HG03342 (cell line): Measurements from ENCODE around the gene FAF1.
"Not testable (repeated sequence)": the region's sequence is repeated elsewhere in the genome, so short reads cannot be mapped to it uniquely, and the experiment has no call there.

ENCODE experiments used
- ATAC-seq: cut with Tn5 transposase; IDR thresholded peaks from one replicate; pipeline ENCODE4 v1.9.1; 2021; ENCODE audit warnings: mild to moderate bottlenecking, moderate library complexity; ENCODE audit not compliant: unreplicated experiment

FAF1 gene

DNA sequence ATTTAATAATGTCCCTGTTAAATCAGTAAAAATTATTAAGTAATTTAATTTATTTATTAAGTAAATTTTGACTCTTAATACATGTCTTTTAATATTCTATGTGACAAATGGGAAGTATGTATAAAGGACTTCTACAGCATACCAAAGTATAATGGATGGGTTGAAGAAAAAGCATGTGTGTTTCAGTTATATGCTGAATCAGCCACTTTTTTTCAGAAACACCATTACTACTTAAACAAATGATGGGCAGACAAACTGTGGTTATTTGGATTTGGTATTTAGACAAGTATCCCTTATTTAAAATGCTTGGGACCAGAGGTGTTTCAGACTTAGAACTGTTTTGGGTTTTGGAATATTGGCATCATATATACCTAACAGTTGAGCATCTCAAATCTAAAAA lies 360.5 kb downstream of the FAF1 start:
- ATAC-seq: no peak

DNA sequence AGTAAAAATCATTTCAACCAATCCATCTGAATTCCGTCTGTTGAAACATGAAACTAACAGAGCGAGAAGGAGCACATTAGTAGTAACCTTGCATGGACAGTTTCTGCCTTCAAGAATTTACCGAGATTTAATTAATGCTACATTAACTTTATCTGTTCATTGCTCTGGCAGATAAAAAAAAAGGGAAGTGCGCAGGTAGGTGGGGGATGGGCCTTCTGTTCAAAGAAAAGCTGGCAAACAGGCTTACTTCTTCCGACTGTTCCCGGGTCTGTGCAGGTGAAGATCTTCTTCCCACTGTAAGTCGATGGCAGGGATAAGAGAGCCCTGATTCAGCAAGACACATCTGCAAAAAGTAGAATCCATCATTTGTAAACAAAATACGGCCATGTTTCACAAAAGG lies 364.2 kb downstream of the FAF1 start:
- ATAC-seq: no peak

DNA sequence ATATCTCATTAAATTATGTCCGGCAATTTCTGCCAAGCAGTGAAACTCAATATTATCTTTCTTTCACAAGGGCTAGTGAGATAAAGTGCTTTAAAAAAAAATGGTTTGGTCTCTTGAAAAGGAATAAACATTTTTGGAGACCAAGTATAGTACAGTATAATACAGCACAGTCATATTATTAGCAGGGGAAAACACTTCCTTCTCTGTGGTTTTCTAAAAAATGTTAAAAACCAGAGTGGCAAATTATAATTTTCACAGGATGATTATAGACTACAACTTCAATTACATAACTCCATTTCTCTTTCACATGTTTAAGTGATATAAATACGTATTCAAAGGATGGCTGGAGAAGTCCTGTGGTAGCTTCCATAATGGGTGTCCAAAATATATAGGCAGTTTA lies 366.6 kb downstream of the FAF1 start:
- no peak for ATAC-seq

DNA sequence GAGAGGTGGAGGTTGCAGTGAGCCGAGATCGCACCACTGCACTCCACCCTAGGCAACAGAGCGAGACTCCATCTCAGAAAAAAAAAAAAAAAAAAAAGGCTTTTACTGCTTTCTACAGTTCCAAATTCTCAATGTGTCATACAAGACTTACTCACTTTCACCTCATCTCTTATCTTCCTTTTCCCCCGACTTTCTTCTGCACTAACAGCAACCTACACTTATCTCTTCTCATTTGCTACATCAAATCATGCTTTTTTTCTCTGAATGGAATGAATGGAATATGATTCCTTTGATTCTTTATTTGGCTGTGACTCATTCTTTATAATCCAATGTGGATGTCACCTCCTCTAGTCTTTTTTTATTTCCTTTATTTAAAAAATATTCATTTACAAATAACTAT lies 368.5 kb downstream of the FAF1 start:
- no peak for ATAC-seq

DNA sequence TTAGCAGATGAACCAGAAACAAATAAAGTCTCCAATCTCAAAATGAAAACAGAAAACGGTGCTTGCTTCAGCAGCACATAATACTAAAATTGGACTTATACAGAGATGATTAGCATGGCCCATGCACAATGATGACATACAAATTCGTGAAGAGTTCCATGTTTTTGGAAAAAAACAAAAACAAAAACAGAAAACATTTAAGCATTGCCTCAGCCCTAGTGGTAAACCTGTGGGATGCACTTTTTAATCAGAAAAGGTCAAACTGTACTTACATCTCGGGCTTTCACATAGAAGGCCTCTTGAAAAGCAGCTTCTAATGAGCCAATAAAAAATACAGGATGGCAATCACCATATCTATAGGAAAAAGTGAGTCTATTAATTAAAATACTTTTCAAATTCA lies 377.7 kb downstream of the FAF1 start:
- no peak for ATAC-seq

DNA sequence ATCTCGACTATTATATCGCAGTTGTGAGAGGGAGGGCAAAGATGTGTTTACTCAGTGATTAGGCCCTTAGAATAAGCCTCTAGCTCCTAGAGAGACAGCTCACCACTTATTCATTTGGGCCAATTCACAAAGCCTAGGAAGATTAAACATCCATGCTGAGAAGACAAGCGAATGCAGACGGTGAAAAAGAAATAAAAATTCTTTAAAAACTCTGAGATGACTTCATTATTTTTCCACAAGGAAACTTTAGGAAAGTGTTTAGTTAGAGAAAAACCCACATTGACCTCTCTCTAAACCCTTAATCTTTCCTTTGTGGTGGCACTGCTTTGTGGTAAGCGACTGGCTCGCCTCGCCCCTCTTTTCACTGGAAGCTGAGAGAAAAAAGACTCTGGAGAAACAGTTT lies 390.0 kb downstream of the FAF1 start:
- ATAC-seq: no peak

DNA sequence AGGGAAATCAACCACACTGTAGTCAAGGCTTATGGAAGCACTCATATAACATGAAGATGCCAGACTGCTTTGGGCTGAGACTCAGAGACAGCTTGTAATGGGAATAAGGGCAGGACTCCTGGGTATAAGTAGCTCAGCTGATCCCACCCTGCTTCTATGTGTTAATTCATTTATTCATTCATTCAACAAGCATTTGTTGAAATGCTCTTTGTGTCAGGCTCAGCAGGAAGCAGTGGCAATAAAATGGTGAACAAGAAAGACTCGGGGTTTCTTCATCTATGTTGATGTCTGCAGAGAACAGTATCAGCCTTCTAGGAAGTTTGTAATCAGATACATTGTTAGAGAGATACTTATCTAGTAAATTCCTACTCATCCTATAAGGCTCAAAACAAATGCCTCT lies 391.3 kb downstream of the FAF1 start:
- ATAC-seq: no peak

DNA sequence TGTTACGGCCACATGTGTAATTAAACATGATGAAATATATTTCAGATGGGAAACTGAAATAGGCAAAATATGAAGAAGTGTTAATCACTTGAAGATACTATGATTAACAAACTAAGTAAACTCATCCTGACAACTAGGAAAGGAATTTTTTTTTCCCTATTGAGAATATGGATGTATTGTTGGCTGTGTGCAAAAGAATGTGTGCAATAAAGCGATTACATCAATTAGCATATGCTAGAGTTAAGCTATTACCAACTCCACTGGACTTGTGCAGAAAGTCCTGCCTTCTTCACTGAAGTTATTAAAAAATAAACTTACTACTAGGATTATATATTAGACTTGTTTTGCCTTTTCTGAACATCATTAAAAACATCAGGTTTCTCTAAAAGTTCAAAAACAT lies 393.7 kb downstream of the FAF1 start:
- ATAC-seq: no peak

DNA sequence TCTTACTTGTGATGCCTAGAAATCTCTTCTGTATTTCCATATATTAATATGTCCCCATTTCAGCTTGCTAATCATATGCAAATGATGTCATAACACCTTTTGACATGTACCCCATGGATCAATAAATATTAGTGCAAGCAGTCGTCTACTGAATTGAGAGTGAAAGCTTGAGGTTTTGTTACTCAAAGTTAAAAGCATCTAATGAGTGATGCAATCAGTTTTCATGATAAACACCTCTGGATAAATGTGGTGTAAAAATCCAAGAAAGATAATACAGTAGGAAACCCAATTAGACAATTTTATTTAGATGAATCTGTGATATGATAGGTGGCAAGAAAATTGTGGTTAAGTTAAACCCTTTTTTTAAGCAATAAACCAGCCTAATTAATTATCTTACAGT lies 395.6 kb downstream of the FAF1 start:
- ATAC-seq: no peak

DNA sequence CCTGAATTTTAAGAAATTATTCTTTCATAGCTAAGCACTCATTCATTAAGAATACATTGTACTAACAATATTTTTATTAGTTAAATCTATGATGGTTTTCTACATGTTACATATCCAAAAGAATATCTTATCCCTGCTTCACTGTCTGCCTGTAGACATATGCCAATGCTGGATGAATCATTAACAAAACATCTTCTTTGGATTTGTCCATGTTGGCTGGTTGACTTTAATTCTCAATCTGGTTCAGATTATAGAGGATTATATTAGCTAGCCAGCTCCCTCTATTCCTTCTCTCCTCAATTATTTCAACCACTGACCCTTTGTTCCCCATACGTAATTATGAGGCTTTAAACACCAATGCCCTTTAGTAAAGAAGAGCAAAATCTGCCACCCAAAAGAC lies 398.0 kb downstream of the FAF1 start:
- no peak for ATAC-seq

DNA sequence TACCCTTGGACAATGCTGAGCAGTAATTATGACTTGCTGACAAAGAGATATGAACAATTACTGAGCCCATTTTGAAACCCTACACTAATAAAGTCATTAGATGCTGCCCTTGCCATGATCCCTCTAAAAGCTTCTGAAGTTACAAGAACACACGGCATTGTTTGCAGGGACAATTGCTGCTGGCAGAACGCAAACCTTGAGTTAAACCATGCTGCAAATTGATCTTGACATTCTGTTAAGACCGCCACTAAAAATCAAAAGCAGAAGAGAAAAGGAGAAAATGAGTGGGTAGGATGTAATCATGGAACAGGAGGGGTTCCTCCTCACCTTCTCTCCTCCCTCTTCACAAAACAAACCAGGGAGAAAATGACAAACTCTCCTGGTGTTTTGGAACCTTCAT lies 400.6 kb downstream of the FAF1 start:
- ATAC-seq: no peak

DNA sequence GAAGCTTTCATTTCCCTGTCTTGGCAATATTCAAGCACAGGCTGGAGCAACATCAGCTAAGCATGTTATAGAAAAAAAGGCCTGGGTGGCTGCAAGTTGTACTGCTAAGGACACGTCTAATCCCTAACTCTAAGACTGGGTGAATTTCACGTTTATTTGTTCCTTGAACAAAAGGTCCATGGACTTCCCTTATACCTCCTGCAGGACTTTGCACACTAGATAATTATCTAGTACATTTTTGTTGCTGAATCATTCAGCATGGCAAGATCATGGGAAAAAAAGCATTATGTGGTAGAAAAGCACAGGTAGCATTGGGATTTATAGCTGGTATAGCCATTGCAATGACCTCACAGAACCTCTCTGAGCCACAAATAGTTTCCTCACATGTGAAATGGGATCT lies 406.1 kb downstream of the FAF1 start:
- no peak for ATAC-seq

DNA sequence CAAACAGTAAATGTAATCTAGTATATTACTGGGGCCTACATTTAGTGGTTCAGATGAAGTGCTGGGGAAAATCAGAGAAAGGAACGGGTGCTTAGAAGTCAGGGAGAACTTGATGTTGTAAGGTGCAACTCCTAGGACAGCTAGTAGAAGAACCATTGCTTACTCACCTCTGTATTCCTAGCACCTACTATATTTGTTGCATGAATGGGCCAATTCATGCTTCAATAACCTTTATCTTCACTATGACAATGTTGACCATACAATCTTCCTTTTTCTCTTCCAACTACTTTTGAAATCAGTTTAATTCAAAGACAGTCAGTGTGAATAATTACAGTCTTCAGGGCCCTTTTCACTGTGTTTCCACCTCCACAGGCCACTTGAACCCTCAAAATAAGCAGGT lies 411.8 kb downstream of the FAF1 start:
- ATAC-seq: no peak

DNA sequence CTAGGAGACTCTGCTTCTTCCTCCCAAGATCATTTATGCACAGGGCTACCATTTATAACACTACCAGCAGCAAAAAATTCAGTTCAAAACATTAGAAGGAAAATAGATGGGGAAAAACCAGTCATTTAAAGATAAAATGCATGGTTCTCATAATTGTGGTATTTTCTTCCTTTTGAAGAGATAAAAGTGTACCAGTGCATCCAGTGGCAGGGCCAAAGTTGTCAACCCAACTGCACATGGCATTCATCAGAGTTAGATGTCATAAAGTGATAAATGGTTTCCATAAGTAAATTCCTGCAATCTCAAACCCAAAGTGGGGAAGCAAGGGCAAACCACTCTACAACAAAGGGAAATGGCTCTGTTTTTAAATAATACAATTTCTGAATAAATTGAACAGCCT lies 417.7 kb downstream of the FAF1 start:
- no peak for ATAC-seq

DNA sequence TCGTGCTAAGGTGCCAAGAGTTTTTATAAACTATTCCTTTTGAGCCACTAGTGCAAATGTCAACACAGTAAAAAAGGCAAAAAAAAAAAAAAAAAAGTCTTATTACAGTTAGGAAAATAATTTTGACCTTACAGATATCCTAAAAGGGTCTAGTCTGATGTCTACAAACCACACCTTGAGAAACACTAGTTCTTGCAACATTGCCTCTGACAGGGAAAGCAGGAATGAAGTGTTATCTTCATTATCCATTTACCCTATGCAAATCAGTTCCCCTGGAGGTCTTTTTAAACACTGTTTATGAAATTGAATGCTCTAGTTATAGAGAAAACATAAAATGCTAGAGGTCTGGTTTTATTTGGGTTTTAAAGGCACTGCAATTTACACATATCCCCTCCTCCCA lies 421.6 kb downstream of the FAF1 start:
- ATAC-seq: no peak

DNA sequence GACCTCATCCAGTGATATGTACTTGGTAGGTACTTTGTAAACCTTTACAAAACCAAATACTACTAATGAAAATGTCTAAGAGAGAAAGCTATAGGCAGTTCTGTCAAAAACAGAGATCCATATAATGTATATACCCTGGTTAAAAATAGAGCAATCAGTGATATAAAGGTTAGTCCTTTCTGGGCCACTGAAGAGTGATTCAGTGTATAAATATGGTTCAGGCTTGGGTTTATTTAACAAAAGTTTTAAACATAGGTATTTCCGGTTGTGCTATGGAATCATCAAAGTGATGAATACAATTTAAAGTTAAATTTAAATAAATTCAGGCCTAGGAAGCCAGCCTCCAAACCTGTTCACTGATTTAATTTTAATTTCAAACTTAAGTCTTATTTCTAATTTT lies 428.5 kb downstream of the FAF1 start:
- no peak for ATAC-seq

DNA sequence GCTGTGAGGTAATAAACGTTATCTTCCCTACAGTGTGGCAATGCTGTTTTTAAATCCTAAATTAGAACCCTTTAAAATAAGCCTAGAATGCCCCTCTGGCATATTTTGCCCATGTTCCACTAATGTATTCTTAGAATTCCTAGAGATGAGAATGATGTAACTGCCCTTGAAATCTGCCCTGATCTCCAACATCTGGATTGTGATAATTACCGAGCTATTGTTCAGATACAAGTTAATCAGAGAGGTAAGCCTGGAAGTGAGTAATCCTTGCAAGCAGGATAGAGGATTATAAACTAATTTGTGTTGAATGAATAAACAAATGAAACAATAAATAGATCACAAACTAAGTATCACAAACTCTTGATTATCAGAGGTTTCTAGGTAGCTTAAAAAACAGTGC lies 429.0 kb downstream of the FAF1 start:
- ATAC-seq: no peak

DNA sequence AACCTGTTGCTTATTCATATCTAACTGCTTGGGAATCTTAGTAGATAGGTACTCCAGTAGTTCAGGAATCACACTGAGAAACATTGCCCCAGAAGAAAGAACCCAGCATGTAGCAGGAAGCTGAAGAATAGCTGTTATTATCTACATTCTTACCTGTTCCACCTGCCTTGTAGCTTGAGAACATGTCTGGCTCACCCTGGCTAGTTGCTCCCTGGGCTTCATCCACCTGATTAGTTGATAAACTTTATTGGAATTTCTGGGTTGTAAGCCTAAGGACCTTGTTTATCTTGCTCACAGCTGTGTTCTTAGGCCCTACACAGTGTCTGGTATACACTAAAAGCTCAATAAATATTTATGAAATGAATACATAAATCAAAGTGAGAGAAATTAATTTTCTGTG lies 430.6 kb downstream of the FAF1 start:
- ATAC-seq: no peak

DNA sequence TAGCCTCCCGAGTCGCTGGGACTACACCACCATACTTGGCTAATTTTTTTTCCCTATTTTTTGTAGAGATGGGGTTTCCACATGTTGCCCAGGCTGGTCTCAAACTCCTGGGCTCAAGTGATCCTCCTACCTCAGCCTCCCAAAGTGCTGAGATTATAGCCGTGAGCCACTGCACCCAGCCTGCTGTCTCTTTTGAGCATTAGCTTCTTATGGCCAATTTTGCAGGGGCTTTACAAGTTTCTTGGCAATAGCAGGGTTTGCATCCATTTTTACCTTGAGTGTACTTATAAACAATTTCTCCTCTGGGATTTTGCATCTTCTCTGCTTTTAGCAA lies 432.1 kb downstream of the FAF1 start:
- not testable (repeated sequence) for ATAC-seq

DNA sequence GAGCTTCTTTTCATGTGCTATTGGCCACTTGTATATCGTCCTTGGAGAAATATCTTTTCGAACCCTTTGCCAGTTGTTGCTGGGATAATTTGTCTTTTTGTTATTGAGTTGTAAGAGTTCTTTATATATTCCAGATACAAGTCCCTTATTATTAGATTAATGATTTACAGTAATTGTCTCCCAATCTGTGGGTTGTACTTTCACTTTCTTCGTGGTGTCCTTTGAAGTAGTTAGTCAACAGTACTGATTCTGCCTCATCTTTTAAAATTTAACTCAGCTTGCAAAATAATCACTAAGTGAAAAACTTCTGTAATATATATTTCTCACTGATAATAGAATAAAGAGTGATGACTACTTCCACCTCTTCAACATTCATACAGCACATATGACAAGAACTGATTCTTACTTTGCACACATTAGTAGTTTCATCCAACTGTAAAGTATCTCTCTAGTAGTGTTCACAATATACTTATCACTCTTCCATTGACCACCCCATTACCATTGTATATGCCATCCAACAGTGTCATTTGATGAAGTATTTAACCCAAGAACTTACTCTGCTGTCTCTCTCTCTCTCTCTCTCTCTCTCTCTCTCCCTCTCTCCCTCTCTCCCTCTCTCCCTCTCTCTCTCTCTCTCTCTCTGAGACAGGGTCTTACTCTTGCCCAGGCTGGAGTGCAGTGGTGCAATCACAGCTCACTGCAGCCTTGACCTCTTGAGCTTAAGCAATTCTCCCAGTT lies 432.6 kb downstream of the FAF1 start:
- no peak for ATAC-seq

DNA sequence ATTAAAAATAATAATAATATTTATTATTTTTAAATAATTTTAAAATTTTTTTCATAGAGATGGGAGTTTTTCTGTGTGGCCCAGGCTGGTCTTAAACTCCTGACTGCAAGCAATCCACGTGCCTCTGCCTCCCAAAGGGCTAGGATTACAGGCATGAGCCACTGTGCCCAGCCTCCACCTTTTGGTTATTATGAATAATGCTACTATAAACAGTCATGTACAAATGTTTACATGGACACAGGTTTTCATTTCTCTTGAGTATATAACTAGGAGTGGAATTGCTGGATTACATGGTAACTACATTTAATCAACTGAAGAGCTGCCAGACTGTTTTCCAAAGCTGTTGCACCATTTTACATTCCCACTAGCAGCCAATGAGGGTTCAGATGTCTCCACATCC lies 433.6 kb downstream of the FAF1 start:
- ATAC-seq: no peak

DNA sequence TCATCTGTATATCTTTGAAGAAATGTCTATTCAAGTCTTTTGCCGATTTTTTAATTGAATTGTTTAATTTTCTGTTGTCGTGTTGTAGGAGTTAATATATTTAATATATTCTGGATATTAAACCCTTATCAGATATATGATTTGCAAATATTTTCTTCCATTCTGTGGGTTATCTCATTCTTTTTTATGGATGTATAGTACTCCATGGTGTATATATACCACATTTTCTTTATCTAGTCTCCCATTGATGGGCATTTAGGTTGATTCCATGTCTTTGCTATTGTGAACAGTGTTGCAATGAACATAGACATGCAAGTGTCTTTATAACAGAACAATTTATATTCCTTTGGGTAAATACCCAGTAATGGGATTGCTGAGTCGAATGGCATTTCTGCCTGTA lies 436.5 kb downstream of the FAF1 start:
- no peak for ATAC-seq

DNA sequence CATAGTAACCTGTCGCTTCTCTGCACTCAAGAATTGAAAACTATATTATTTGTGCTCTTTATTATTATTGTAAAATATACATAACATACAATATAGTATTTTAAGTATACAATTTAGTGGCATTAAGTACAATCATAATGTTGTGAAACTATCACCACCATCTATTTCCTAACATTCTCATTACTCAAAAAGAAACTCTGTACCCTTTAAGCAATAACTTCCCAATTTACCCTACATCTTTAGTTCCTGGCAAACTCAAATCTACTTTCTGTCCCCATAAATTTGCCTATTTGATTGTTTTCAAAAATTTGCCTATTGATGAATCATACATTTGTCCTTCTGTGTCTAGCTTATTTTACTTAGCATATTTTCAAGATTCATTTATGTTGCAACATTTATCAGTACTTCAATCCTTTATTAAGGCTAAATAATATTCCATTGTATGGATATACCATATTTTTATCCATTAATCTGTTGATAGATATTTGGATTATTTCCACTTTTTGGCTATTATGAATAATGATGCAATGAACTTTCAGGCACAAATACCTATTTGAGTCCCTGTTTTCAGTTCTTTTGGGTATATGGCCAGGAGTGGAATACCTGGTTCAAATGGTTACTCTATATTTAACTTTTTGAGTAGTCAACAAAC lies 437.2 kb downstream of the FAF1 start:
- no peak for ATAC-seq
